ENCODE measurements around the gene SFMBT2. TPM values are rescaled to one million over a fixed set of nuclear protein-coding genes. Genes with fewer than 3 reads are reported as not detected.

The SFMBT2 gene
- total RNA-seq, 1 experiment from 2014 or later, result 0.02 TPM

DNA sequence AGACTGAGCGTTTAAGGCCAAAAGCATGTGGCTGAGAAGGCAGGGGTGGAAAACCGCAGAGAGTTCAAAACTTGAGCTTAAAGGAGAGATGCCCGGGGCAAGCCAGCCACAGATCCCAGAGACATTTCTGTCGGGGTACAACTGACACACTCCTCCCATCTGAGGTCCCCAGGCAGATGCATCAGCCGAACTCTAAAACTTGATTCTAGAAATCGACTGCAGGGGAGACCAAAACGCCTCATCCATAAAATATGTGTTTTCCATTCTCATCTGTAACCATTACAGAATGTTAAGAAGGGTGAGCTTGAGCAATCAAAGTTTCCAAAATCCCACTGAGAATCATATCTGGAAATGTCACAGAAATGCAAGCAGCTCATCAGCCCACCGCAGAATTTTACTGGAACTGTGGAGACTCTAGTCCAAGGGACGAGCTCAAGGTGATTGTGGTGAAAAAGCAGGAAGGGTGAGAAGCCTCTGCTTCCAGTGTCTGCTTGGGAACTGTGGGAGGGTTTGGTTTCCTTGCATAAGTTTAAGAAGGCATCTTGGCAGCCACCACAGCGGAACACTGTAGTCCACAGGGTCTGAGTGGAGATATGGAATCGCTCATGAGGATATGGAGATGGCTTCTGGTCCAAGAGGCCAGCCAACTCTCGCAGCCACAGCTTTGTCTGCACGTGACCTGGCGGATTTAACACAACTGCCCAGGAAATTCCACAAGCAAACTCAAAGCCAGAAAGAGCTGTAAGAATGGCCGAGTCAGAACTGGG lies 249.2 kb downstream of the SFMBT2 start:
- intact Hi-C loops (cut with micrococcal nuclease), result no loop called here
- no peaks in the 10 kb centered on the region for H3K9me3 ChIP-seq (ENCODE audit: control insufficient read depth in 1 of 2, insufficient read depth in 1 of 2, low read depth in 1 of 2, low read length in 2 of 2)
- POLR2A ChIA-PET, result interaction anchor here (0.5 kb wide), 1 partner anchor 242 kb away, joined by 3 read pairs; no protein-coding TSS in a partner anchor
- no peak for TF ChIP-seq YY1 (IDR thresholded peaks at IDR 0.05; ENCODE audit: extremely low read depth, insufficient replicate concordance, low read depth, low read length)
- no peak for TF ChIP-seq SP1 (IDR thresholded peaks at IDR 0.05; ENCODE audit: low read depth)
- no peak for TF ChIP-seq JUND (IDR thresholded peaks at IDR 0.05)
- no peak for TF ChIP-seq EZH2 (IDR thresholded peaks at IDR 0.05)
- no peak for TF ChIP-seq POLR2A (IDR thresholded peaks at IDR 0.05; ENCODE audit: borderline replicate concordance, extremely low read depth, insufficient read depth, insufficient read length)
- TF ChIP-seq, protein P1, sequence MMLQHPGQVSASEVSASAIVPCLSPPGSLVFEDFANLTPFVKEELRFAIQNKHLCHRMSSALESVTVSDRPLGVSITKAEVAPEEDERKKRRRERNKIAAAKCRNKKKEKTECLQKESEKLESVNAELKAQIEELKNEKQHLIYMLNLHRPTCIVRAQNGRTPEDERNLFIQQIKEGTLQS (IDR thresholded peaks at IDR 0.05), result no peak
- no peak for TF ChIP-seq FOSL1 (IDR thresholded peaks at IDR 0.05; ENCODE audit: low read depth)
- TF ChIP-seq EZH2phosphoT487 (IDR thresholded peaks at IDR 0.05; ENCODE audit: borderline replicate concordance), result no peak
- TF ChIP-seq CBX3 (IDR thresholded peaks at IDR 0.05; ENCODE audit: low read depth), result no peak
- no peak for TF ChIP-seq CEBPB (IDR thresholded peaks at IDR 0.05; ENCODE audit: low read depth)
- TF ChIP-seq EGR1 (IDR thresholded peaks at IDR 0.05; ENCODE audit: low read depth), result no peak
- TF ChIP-seq SRF (IDR thresholded peaks at IDR 0.05; ENCODE audit: low read depth), result no peak
- TF ChIP-seq ZFX (IDR thresholded peaks at IDR 0.05), result no peak
- TF ChIP-seq, protein P2, sequence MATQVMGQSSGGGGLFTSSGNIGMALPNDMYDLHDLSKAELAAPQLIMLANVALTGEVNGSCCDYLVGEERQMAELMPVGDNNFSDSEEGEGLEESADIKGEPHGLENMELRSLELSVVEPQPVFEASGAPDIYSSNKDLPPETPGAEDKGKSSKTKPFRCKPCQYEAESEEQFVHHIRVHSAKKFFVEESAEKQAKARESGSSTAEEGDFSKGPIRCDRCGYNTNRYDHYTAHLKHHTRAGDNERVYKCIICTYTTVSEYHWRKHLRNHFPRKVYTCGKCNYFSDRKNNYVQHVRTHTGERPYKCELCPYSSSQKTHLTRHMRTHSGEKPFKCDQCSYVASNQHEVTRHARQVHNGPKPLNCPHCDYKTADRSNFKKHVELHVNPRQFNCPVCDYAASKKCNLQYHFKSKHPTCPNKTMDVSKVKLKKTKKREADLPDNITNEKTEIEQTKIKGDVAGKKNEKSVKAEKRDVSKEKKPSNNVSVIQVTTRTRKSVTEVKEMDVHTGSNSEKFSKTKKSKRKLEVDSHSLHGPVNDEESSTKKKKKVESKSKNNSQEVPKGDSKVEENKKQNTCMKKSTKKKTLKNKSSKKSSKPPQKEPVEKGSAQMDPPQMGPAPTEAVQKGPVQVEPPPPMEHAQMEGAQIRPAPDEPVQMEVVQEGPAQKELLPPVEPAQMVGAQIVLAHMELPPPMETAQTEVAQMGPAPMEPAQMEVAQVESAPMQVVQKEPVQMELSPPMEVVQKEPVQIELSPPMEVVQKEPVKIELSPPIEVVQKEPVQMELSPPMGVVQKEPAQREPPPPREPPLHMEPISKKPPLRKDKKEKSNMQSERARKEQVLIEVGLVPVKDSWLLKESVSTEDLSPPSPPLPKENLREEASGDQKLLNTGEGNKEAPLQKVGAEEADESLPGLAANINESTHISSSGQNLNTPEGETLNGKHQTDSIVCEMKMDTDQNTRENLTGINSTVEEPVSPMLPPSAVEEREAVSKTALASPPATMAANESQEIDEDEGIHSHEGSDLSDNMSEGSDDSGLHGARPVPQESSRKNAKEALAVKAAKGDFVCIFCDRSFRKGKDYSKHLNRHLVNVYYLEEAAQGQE (IDR thresholded peaks at IDR 0.05; ENCODE audit: low read depth), result no peak
- TF ChIP-seq, protein P3, sequence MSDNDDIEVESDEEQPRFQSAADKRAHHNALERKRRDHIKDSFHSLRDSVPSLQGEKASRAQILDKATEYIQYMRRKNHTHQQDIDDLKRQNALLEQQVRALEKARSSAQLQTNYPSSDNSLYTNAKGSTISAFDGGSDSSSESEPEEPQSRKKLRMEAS (IDR thresholded peaks at IDR 0.05), result no peak
- TF ChIP-seq, protein P4, sequence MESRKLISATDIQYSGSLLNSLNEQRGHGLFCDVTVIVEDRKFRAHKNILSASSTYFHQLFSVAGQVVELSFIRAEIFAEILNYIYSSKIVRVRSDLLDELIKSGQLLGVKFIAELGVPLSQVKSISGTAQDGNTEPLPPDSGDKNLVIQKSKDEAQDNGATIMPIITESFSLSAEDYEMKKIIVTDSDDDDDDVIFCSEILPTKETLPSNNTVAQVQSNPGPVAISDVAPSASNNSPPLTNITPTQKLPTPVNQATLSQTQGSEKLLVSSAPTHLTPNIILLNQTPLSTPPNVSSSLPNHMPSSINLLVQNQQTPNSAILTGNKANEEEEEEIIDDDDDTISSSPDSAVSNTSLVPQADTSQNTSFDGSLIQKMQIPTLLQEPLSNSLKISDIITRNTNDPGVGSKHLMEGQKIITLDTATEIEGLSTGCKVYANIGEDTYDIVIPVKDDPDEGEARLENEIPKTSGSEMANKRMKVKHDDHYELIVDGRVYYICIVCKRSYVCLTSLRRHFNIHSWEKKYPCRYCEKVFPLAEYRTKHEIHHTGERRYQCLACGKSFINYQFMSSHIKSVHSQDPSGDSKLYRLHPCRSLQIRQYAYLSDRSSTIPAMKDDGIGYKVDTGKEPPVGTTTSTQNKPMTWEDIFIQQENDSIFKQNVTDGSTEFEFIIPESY (IDR thresholded peaks at IDR 0.05; ENCODE audit: extremely low read depth, insufficient replicate concordance, low read length), result no peak
- no peak for TF ChIP-seq SIN3A (IDR thresholded peaks at IDR 0.05; ENCODE audit: low read depth)
- no peak for ATAC-seq
- H2AFZ ChIP-seq (ENCODE audit: low read depth, low read length, poor library complexity, severe bottlenecking), result no peak overlapping the region
- H3K4me2 ChIP-seq (ENCODE audit: low read length), result no peak overlapping the region
- H3K4me3 ChIP-seq (replicated peaks in 1 of 2; ENCODE audit: low read depth in 1 of 2, low read length in 2 of 2), result no peak overlapping the region
- H3K9ac ChIP-seq (ENCODE audit: low read length), result no peak overlapping the region
- no peaks in the 10 kb centered on the region for H3K36me3 ChIP-seq (ENCODE audit: control insufficient read depth in 1 of 2, insufficient read depth in 2 of 2, low read length in 2 of 2)
- BruUV-seq (replicated peaks), result no TSS peak
- no peaks in the 10 kb centered on the region for H3K4me1 ChIP-seq (ENCODE audit: control insufficient read depth in 1 of 2, insufficient read depth in 2 of 2, low read length in 2 of 2)
- no peaks in the 10 kb centered on the region for H4K20me1 ChIP-seq (ENCODE audit: insufficient read depth)
- no peaks in the 10 kb centered on the region for H3K9me2 ChIP-seq (ENCODE audit: insufficient read depth)
- RAD21 ChIA-PET (ENCODE audit: low non-redundant PET in 1 of 2, low total read pairs in 2 of 2, uncharacterized antibody in 2 of 2, unreplicated experiment in 2 of 2), result no interaction called here
- DNase-seq (ENCODE audit: low read depth, low spot score), result no peak
- H3K27me3 ChIP-seq (ENCODE audit: insufficient read depth, low read length), result no peaks in the 10 kb centered on the region
- no peak overlapping the region for H3K27ac ChIP-seq (ENCODE audit: low read depth, low read length)
- H3K79me2 ChIP-seq (ENCODE audit: insufficient read depth, low read length), result no peaks in the 10 kb centered on the region
- CTCF ChIA-PET, result no interaction called here

All from HCT116 (cell line).